Cardiac muscle cell (in vitro differentiated cells and primary cell): ENCODE data around the gene ZSWIM3. TPM values are rescaled to one million over a fixed set of nuclear protein-coding genes. Genes with fewer than 3 reads are reported as not detected.

ENCODE experiments used
- DNase-seq, 2 donors: peaks; one replicate each; pipeline versions ENCODE4 v3.0.0 to v3.0.0-alpha.2; 2010 to 2017; ENCODE audit warnings: low read depth in 1 of 2, low spot score in 1 of 2
- H3K27ac ChIP-seq: fragments of 200-600 bp; sonication (generic); 2 replicates; pipeline ENCODE4 v1.5.1; 2016
- H3K27me3 ChIP-seq: fragments of 200-600 bp; sonication (generic); 2 replicates; pipeline ENCODE4 v1.6.0; 2016; ENCODE audit warnings: control low read depth
- H3K36me3 ChIP-seq: fragments of 200-600 bp; sonication (generic); 2 replicates; pipeline ENCODE4 v1.5.1; 2016; ENCODE audit warnings: control low read depth
- H3K4me1 ChIP-seq: fragments of 200-600 bp; sonication (generic); 2 replicates; pipeline ENCODE4 v1.8.1; 2017; ENCODE audit warnings: low read depth, mild to moderate bottlenecking, mixed run types
- H3K4me3 ChIP-seq: fragments of 200-600 bp; sonication (generic); 2 replicates; pipeline ENCODE4 v1.5.1; 2016; ENCODE audit warnings: mild to moderate bottlenecking
- H3K9me3 ChIP-seq: fragments of 200-600 bp; sonication (generic); 2 replicates; pipeline ENCODE4 v1.5.1; 2017; ENCODE audit warnings: low read depth, mild to moderate bottlenecking, control low read depth
- CTCF ChIP-seq: IDR thresholded peaks from 2 replicates; pipeline ENCODE4 v1.5.1; 2012; ENCODE audit warnings: low read depth, mild to moderate bottlenecking, low read length
- polyA plus RNA-seq: library from polyadenylated mRNA; unstranded; fragments of >200 nt; fragmentation: Nextera tagmentation; extraction: Ambion mirVana; gene quantifications from 2 replicates; pipeline ENCODE4 v1.2.1, GENCODE V29; 2016
- total RNA-seq: library from RNA; depleted of rRNA; stranded (reverse); fragments of >200 nt; gene quantifications from 2 replicates; pipeline ENCODE4 v1.2.3, GENCODE V29; 2016

ZSWIM3 gene
- total and polyA plus RNA-seq, 2 experiments from 2014 or later: 2.2 to 8.0 TPM

DNA sequence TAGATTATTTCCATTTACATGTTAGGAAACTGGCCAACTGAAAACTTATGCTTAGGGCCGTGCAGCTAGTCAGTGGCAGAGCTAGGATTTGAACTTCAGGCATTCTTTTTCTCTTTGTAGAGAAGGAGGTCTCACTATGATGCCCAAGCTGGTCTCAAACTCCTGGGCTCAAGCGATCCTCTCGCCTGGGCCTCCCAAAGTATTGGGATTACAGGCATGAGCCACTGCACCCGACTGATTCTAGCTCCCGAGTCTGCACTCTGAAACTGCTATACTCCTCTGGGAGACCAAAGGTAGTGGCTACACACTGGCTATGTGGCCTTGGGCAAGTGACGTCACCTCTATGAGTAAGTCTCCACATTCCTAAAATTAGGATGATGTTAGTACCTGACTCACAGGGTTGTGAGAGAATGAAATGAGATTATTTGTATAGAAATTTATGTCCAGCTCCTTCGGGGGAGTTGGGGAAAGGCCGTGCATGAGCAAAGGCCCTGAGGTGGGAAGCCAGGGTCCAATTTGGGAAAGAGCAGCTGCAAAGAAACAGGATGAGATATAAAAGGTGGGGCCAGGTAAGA, 48.2 kb downstream of the ZSWIM3 start:
- no peak for TF ChIP-seq CTCF
- Histone ChIP-seq H3K36me3 (peaks cover 41% of the 10 kb centered on the region), H3K27me3 (no peaks in the 10 kb centered on the region), H3K4me1 (no peaks in the 10 kb centered on the region), H3K4me3 (no peak overlapping the region), H3K9me3 (no peaks in the 10 kb centered on the region), H3K27ac (no peak overlapping the region)
- no peak for DNase-seq

DNA sequence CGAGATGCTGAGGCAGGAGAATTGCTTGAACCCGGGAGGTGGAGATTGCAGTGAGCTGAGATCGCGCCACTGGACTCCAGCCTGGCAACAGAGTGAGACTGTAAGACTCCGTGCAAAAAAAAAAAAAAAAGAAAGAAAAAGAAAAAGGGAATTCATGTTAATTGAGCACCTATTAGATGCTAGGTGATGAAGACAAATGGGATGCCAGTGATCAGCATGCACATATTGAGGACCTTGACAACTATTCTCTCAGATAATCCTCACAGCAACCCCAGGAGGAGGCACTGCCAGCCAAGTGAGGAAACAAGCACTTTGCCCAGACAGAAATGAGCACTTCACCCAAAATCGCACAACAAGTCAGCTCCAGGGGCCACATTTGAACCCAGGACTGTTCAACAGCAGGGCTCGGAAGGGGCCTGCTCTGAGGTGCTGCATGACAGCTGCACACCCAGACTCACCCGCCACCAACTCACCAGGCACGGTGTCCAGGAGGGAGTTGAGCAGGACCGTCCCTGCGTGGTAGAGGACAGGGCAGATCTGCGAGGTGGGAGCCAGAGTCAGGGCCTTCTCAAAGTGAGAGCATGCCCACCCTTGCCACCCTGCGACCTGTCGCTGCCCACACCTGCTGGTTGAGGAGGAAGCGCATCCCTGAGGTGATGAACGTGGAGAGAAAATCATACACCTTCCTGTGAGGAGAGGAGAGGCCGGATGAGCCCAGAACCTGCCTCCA, 50.0 kb downstream of the ZSWIM3 start:
- H3K36me3 ChIP-seq: peaks cover 29% of the 10 kb centered on the region
- no peaks in the 10 kb centered on the region for H3K27me3 ChIP-seq
- no peak for DNase-seq
- H3K9me3 ChIP-seq: no peaks in the 10 kb centered on the region
- no peak for TF ChIP-seq CTCF
- H3K4me3 ChIP-seq: no peak overlapping the region
- H3K4me1 ChIP-seq: no peaks in the 10 kb centered on the region
- no peak overlapping the region for H3K27ac ChIP-seq

- H3K27ac ChIP-seq: no peak overlapping the region
- peaks cover 29% of the 10 kb centered on the region for H3K36me3 ChIP-seq
- H3K4me3 ChIP-seq: no peak overlapping the region
- H3K27me3 ChIP-seq: no peaks in the 10 kb centered on the region
- H3K4me1 ChIP-seq: no peaks in the 10 kb centered on the region
- DNase-seq: no peak
- TF ChIP-seq CTCF: no peak
- H3K9me3 ChIP-seq: no peaks in the 10 kb centered on the region
These were observed 50.7 kb downstream of the ZSWIM3 start for GRCh38 chr20:45908084-45908483.

GRCh38 chr20:45909336-45909808, 52.0 kb downstream of the ZSWIM3 start:
- H3K27me3 ChIP-seq: no peaks in the 10 kb centered on the region
- TF ChIP-seq CTCF: no peak
- H3K4me3 ChIP-seq: no peak overlapping the region
- H3K4me1 ChIP-seq: no peaks in the 10 kb centered on the region
- H3K9me3 ChIP-seq: no peaks in the 10 kb centered on the region
- no peak for DNase-seq
- no peak overlapping the region for H3K27ac ChIP-seq
- H3K36me3 ChIP-seq: peaks cover 20% of the 10 kb centered on the region

DNA sequence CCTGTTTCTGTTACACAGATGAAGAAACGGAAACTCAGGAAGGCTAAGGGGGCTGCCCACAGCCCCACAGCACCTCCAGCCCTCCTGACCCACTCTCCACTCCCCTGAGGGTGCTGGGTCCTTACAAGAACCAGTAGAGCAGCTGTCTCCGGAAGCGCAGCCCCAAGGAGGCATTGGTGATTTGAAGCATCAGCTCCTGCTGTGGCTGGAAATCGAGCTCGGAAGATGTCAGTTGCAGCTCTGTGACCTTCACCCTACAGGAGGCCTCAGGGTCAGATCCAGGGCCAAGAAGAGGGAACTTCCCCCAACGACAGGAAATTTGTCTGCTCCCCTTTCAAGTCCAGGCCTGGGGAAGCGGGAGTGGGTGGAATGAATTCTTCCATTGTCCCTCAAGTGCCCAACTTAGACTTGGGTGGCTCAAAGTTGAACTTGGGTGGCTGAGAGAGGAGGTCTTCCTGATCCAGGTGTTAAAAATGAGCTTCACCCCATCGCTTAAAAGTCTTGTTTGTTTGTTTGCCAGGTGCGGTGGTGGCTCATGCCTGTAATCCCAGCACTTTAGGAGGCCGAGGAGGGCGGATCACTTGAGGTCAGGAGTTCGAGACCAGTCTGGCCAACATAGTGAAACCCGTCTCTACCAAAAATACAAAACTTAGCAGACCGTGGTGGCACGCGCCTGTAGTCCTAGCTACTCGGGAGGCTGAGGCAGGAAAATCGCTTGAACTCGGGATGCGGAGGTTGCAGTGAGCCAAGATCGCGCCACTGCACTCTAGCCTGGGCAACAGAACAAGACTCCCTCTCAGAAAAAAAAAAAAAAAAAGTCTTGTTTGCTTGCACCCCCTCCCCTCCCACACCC, 52.6 kb downstream of the ZSWIM3 start:
- no peak for DNase-seq
- H3K27ac ChIP-seq: no peak overlapping the region
- no peaks in the 10 kb centered on the region for H3K27me3 ChIP-seq
- no peak overlapping the region for H3K4me3 ChIP-seq
- H3K9me3 ChIP-seq: no peaks in the 10 kb centered on the region
- H3K4me1 ChIP-seq: no peaks in the 10 kb centered on the region
- H3K36me3 ChIP-seq: peaks cover 15% of the 10 kb centered on the region
- no peak for TF ChIP-seq CTCF
